Epithelial cell of proximal tubule (primary cell): Measurements from ENCODE around the gene QRSL1. TPM values are rescaled to one million over a fixed set of nuclear protein-coding genes. Genes with fewer than 3 reads are reported as not detected.

Source experiments
- DNase-seq: peaks from one replicate; pipeline ENCODE4 v3.0.0-alpha.2; 2011; ENCODE audit warnings: low read depth
- H3K4me3 ChIP-seq: 2 replicates; pipeline ENCODE4 v1.5.1; 2011; ENCODE audit warnings: low read depth, mild to moderate bottlenecking, low read length
- CTCF ChIP-seq: conservative IDR thresholded peaks from 2 replicates; pipeline ENCODE4 v1.5.1; 2012; ENCODE audit warnings: low read depth, mild to moderate bottlenecking, low read length
- total RNA-seq: library from RNA; depleted of rRNA; stranded (reverse); fragments of >200 nt; gene quantifications from 2 replicates; pipeline ENCODE4 v1.2.3, GENCODE V29; 2015

The QRSL1 gene
- total RNA-seq, 1 donor from 2014 or later = 6.9 TPM

DNA sequence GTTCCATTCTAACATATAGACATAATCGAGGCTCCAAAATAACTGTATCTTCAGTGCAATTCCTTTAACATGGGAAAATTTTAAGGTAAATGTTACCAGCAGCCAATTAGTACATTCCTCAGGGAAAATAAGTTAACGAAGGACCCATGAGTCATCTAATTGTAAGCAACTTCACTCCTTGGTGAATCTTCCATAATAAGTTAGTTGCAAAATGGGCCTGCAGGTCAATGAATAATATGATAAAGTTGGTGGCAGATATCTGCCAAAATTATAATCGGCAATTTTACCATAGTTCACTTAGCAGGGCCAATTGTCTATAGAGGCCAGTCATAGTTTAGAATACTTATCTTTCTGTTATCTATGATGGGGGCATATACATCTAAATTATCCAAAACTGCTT lies 42.3 kb downstream of the QRSL1 start:
- H3K4me3 ChIP-seq = no peak overlapping the region
- no peak for DNase-seq
- TF ChIP-seq CTCF = no peak

DNA sequence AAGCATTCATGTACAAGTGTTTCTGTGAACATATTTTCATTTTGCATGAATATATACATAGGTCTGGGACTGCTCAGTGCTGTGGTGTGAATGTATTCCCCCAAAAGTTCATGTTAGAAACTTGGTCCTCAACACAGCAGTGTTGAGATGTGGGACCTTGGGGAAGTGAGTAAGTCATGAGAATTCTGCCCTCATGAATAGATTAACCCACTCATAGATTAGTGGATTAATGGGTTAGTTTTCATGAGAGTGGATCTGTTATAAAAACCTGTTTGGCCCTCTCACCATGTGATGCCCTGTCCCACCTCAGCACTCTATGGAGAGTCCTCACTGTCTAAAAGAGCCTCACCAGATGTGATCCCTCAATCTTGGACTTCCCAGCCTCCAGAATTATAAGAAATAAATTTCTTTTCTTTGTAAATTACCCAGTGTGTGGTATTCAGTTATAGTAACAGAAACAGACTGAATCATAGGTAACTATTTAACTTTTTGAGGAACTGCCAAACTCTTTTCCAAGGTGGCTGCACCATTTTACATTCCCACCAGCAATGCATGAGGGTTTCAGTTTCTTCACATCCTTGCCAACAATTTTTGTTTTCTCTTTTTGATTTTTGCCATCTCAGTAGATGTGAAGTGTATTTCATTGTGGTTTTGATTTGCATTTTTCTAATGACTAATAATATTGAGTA lies 45.3 kb downstream of the QRSL1 start:
- TF ChIP-seq CTCF = no peak
- DNase-seq = no peak
- H3K4me3 ChIP-seq = no peak overlapping the region

GRCh38 chr6:106677282-106677681 lies 47.9 kb downstream of the QRSL1 start:
- DNase-seq = no peak
- TF ChIP-seq CTCF = no peak
- H3K4me3 ChIP-seq = no peak overlapping the region

DNA sequence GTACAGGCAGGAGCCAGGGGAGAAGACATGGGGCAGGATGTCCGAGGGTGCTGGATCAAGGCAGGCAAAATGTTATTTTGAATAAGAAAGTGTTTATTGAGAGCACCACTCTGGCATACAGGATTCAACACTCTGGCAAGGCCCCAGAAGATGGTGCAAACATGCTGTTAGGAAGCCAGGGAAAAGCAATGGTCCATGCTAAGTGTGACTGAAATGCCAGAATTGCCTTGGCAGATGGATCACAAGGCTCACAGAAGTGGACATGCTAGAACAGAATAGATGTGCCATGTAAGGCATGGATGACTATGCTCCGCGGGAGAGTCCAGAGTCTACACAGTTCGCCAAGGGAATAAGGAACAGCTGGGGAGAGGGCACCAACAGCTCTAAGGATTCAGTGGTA lies 54.6 kb downstream of the QRSL1 start:
- TF ChIP-seq CTCF = no peak
- no peak overlapping the region for H3K4me3 ChIP-seq
- peak; percentile 81 for DNase-seq

DNA sequence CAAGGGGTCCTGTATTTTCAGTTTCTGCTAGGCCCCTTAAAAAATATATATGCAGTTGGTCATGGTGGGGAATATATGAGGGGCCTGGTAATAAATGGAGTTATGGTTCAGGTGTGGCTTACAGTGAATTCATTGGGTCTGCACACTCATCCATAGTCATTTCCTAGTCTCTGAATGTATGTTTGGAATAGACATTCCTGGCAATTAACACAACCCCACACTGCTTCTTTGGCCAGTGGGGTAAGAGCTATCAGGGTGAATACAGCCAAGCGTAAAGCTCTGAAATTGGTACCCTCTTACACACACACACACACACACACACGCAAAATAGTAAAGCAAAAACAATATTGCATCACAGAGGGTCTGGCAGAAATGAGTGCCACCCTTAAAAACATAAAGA lies 56.5 kb downstream of the QRSL1 start:
- H3K4me3 ChIP-seq = no peak overlapping the region
- no peak for DNase-seq
- TF ChIP-seq CTCF = no peak

GRCh38 chr6:106688177-106688951 lies 59.0 kb downstream of the QRSL1 start:
- TF ChIP-seq CTCF = peak; percentile 69
- no peak for DNase-seq
- H3K4me3 ChIP-seq = no peak overlapping the region
